GM23248 (cell line): ENCODE data around the gene ARHGEF38. TPM values are rescaled to one million over a fixed set of nuclear protein-coding genes. Genes with fewer than 3 reads are reported as not detected.
A peak's percentile ranks its signal among the peaks of the same experiment; 100 is the strongest.

Source experiments
- DNase-seq: peaks from one replicate; pipeline ENCODE4 v3.0.0-alpha.2; 2015
- H2AFZ ChIP-seq: fragments of 200-600 bp; sonication (generic); 2 replicates; pipeline ENCODE4 v1.6.1; 2016; ENCODE audit warnings: antibody characterized with exemption
- H3F3A ChIP-seq: fragments of 200-600 bp; sonication (generic); 2 replicates; pipeline ENCODE4 v1.6.1; 2016; ENCODE audit warnings: mild to moderate bottlenecking, antibody characterized with exemption, mixed run types; ENCODE audit not compliant: insufficient read depth
- H3K27ac ChIP-seq: fragments of 200-600 bp; sonication (generic); 2 replicates; pipeline ENCODE4 v1.5.1; 2016; ENCODE audit warnings: mild to moderate bottlenecking
- H3K27me3 ChIP-seq: fragments of 200-600 bp; sonication (generic); replicated peaks from 2 replicates; pipeline ENCODE4 v1.6.1; 2016; ENCODE audit warnings: mild to moderate bottlenecking; ENCODE audit not compliant: insufficient read depth
- H3K36me3 ChIP-seq: fragments of 200-600 bp; sonication (generic); 2 replicates; pipeline ENCODE4 v1.6.1; 2016; ENCODE audit warnings: low read depth, mild to moderate bottlenecking
- H3K4me1 ChIP-seq: fragments of 200-600 bp; sonication (generic); 2 replicates; pipeline ENCODE4 v1.6.1; 2016; ENCODE audit warnings: mild to moderate bottlenecking; ENCODE audit not compliant: insufficient read depth
- H3K4me2 ChIP-seq: fragments of 200-600 bp; sonication (generic); one replicate; pipeline ENCODE4 v1.6.1; 2016; ENCODE audit warnings: mild to moderate bottlenecking; ENCODE audit not compliant: unreplicated experiment
- H3K4me3 ChIP-seq: fragments of 200-600 bp; sonication (generic); 2 replicates; pipeline ENCODE4 v1.5.1; 2016; ENCODE audit warnings: mild to moderate bottlenecking
- H3K79me2 ChIP-seq: fragments of 200-600 bp; sonication (generic); 2 replicates; pipeline ENCODE4 v1.6.1; 2016; ENCODE audit warnings: mild to moderate bottlenecking; ENCODE audit not compliant: insufficient read depth
- H3K9ac ChIP-seq: fragments of 200-600 bp; sonication (generic); 2 replicates; pipeline ENCODE4 v1.6.1; 2016; ENCODE audit warnings: mild to moderate bottlenecking
- H3K9me2 ChIP-seq: fragments of 200-600 bp; sonication (generic); 2 replicates; pipeline ENCODE4 v1.6.1; 2016; ENCODE audit warnings: mixed run types, mild to moderate bottlenecking, moderate library complexity; ENCODE audit not compliant: insufficient read depth
- H3K9me3 ChIP-seq: fragments of 200-600 bp; sonication (generic); one replicate; pipeline ENCODE4 v1.6.1; 2017; ENCODE audit warnings: low read depth
- H4K20me1 ChIP-seq: fragments of 200-600 bp; sonication (generic); 2 replicates; pipeline ENCODE4 v1.6.0; 2016; ENCODE audit not compliant: insufficient read depth
- EZH2 ChIP-seq: fragments of 200-600 bp; sonication (generic); IDR thresholded peaks from 2 replicates; pipeline ENCODE4 v1.6.1; 2018; ENCODE audit warnings: antibody characterized with exemption, mild to moderate bottlenecking; ENCODE audit not compliant: insufficient read depth, poor library complexity, severe bottlenecking
- EZH2phosphoT487 ChIP-seq: fragments of 200-600 bp; sonication (generic); IDR thresholded peaks from 2 replicates; pipeline ENCODE4 v1.6.1; 2018; ENCODE audit warnings: antibody characterized with exemption, moderate library complexity, mild to moderate bottlenecking, low read depth; ENCODE audit not compliant: insufficient read depth
- WGBS, 2 experiments: methylation state at CpG; one replicate each; pipeline ENCODE4 v1.1.6; 2015 to 2017; ENCODE audit warnings: low lambda C conversion rate in 2 of 2, low coverage in 1 of 2; ENCODE audit errors: missing lambda C conversion rate in 2 of 2; 5-methylcytosine and 5-hydroxymethylcytosine counted together
- in situ Hi-C: fragments of 300-500 bp; cut with MboI; formaldehyde crosslinking; loops from 2 replicates; pipeline ENCODE4 v1.15.0; 2020
- polyA plus RNA-seq: library from polyadenylated mRNA; unstranded; fragments of >200 nt; fragmentation: Nextera tagmentation; extraction: Ambion mirVana; gene quantifications from 2 replicates; pipeline ENCODE4 v1.2.1, GENCODE V29; 2016
- total RNA-seq: library from RNA; depleted of rRNA; stranded (reverse); fragments of >200 nt; shearing (Covaris generic); gene quantifications from 2 replicates; pipeline ENCODE4 v1.2.3, GENCODE V29; 2014

ARHGEF38 gene
- total and polyA plus RNA-seq, 2 experiments from 2014 or later: not detected

- DNase-seq: peak; percentile 56
- Histone ChIP-seq H2AFZ (no peak overlapping the region), H3K27ac (no peak overlapping the region), H3K4me1 (no peaks in the 10 kb centered on the region), H3K9ac (no peak overlapping the region), H3K36me3 (no peaks in the 10 kb centered on the region), H4K20me1 (no peaks in the 10 kb centered on the region), H3K79me2 (no peaks in the 10 kb centered on the region), H3K4me3 (no peak overlapping the region), H3K27me3 (no peaks in the 10 kb centered on the region), H3K9me2 (no peaks in the 10 kb centered on the region), H3F3A (no peaks in the 10 kb centered on the region), H3K4me2 (no peak overlapping the region), H3K9me3 (no peaks in the 10 kb centered on the region)
- 0 to 23% methylated on average over 1 of the region's 1 CpG for WGBS, 2 experiments
- in situ Hi-C loops: no loop called here
- TF ChIP-seq EZH2phosphoT487 (no peak), EZH2 (no peak)
Observed at GRCh38 chr4:105620640-105621323, 68.4 kb downstream of the ARHGEF38 start.

GRCh38 chr4:105622269-105622668 is 69.8 kb downstream of the ARHGEF38 start:
- Histone ChIP-seq H3K27ac (no peak overlapping the region), H2AFZ (no peak overlapping the region), H3K79me2 (no peaks in the 10 kb centered on the region), H3K4me1 (no peaks in the 10 kb centered on the region), H3K9me2 (no peaks in the 10 kb centered on the region), H3K27me3 (peaks cover 5% of the 10 kb centered on the region; the same call in 1 of the 2 replicates), H3K9ac (no peak overlapping the region), H3K4me2 (no peak overlapping the region), H3F3A (no peaks in the 10 kb centered on the region), H3K4me3 (no peak overlapping the region), H4K20me1 (no peaks in the 10 kb centered on the region), H3K36me3 (no peaks in the 10 kb centered on the region), H3K9me3 (no peaks in the 10 kb centered on the region)
- TF ChIP-seq EZH2 (no peak), EZH2phosphoT487 (no peak)
- in situ Hi-C loops: no loop called here
- 46 to 47% methylated on average over 4 of the region's 4 CpGs for WGBS, 2 experiments
- DNase-seq: no peak

- H3K4me2 ChIP-seq: no peak overlapping the region
Observed at GRCh38 chr4:105623099-105623498, 70.7 kb downstream of the ARHGEF38 start.

GRCh38 chr4:105624530-105624929 is 72.1 kb downstream of the ARHGEF38 start:
- WGBS, 2 experiments: 26 to 27% methylated on average over 4 of the region's 4 CpGs
- Histone ChIP-seq H3K79me2 (no peaks in the 10 kb centered on the region), H3K4me1 (no peaks in the 10 kb centered on the region), H3K9me3 (no peaks in the 10 kb centered on the region), H3K4me2 (no peak overlapping the region), H4K20me1 (no peaks in the 10 kb centered on the region), H3K36me3 (no peaks in the 10 kb centered on the region), H3K4me3 (no peak overlapping the region), H3K9me2 (no peaks in the 10 kb centered on the region), H3K27me3 (peaks cover 12% of the 10 kb centered on the region), H3K27ac (no peak overlapping the region), H2AFZ (no peak overlapping the region), H3F3A (no peaks in the 10 kb centered on the region), H3K9ac (no peak overlapping the region)
- in situ Hi-C loops: no loop called here
- TF ChIP-seq EZH2phosphoT487 (no peak), EZH2 (no peak)
- DNase-seq: peak; percentile 63

More at GRCh38 chr4:105623099-105623498, 70.7 kb downstream of the ARHGEF38 start:
- no peak overlapping the region for H3K27ac ChIP-seq
- H2AFZ ChIP-seq: no peak overlapping the region
- in situ Hi-C loops: no loop called here
- no peaks in the 10 kb centered on the region for H3F3A ChIP-seq
- H3K4me1 ChIP-seq: no peaks in the 10 kb centered on the region
- peaks cover 9% of the 10 kb centered on the region for H3K27me3 ChIP-seq
- H3K36me3 ChIP-seq: no peaks in the 10 kb centered on the region
- no peaks in the 10 kb centered on the region for H3K9me3 ChIP-seq
- TF ChIP-seq EZH2phosphoT487 (no peak), EZH2 (no peak)
- no peak overlapping the region for H3K9ac ChIP-seq
- no peaks in the 10 kb centered on the region for H4K20me1 ChIP-seq
- DNase-seq: no peak
- H3K9me2 ChIP-seq: no peaks in the 10 kb centered on the region
- no peak overlapping the region for H3K4me3 ChIP-seq
- H3K79me2 ChIP-seq: no peaks in the 10 kb centered on the region
- 36 to 40% methylated on average over 4 of the region's 4 CpGs for WGBS, 2 experiments
